HG02763 (cell line): Measurements from ENCODE around the gene CD99.
"Not testable (repeated sequence)": the region's sequence is repeated elsewhere in the genome, so short reads cannot be mapped to it uniquely, and the experiment has no call there.

Experiments
- ATAC-seq: cut with Tn5 transposase; IDR thresholded peaks from one replicate; pipeline ENCODE4 v1.9.1; 2021; ENCODE audit warnings: mild to moderate bottlenecking, moderate library complexity; ENCODE audit not compliant: unreplicated experiment

Gene CD99

GRCh38 chrX:2719774-2720447 is 28.8 kb downstream of the CD99 start:
- no peak for ATAC-seq

- no peak for ATAC-seq
These were observed 32.3 kb downstream of the CD99 start for GRCh38 chrX:2723286-2723879.

GRCh38 chrX:2727264-2727663 is 36.2 kb downstream of the CD99 start:
- not testable (repeated sequence) for ATAC-seq

- ATAC-seq: no peak
These were observed 41.0 kb downstream of the CD99 start for GRCh38 chrX:2732076-2732475.

- no peak for ATAC-seq
These were observed 41.6 kb downstream of the CD99 start for GRCh38 chrX:2732649-2733048.

GRCh38 chrX:2733286-2733685 is 42.2 kb downstream of the CD99 start:
- no peak for ATAC-seq

GRCh38 chrX:2735270-2735669 is 44.2 kb downstream of the CD99 start:
- ATAC-seq: no peak

- no peak for ATAC-seq
These were observed 49.6 kb downstream of the CD99 start for GRCh38 chrX:2740672-2741071.

GRCh38 chrX:2741386-2741785 is 50.3 kb downstream of the CD99 start:
- no peak for ATAC-seq

- ATAC-seq: not testable (repeated sequence)
These were observed 55.2 kb downstream of the CD99 start for GRCh38 chrX:2746250-2746649.

GRCh38 chrX:2748171-2748814 is 57.2 kb downstream of the CD99 start:
- ATAC-seq: no peak

GRCh38 chrX:2748815-2749188 is 57.7 kb downstream of the CD99 start:
- ATAC-seq: no peak

- no peak for ATAC-seq
These were observed 60.2 kb downstream of the CD99 start for GRCh38 chrX:2751291-2751690.

GRCh38 chrX:2751874-2752300 is 60.8 kb downstream of the CD99 start, which contains the start of gene XG:
XG (plus strand) TSS chrX:2752040; CDS start chrX:2752275, 235 bp downstream.
- not testable (repeated sequence) for ATAC-seq

GRCh38 chrX:2752441-2752840 is 61.3 kb downstream of the CD99 start:
- ATAC-seq: not testable (repeated sequence)

GRCh38 chrX:2755163-2755715 is 64.1 kb downstream of the CD99 start:
- not testable (repeated sequence) for ATAC-seq

GRCh38 chrX:2756548-2756947 is 65.5 kb downstream of the CD99 start:
- no peak for ATAC-seq

- ATAC-seq: no peak
These were observed 70.2 kb downstream of the CD99 start for GRCh38 chrX:2761246-2761645.

- ATAC-seq: not testable (repeated sequence)
These were observed 71.6 kb downstream of the CD99 start for GRCh38 chrX:2762671-2763070.

GRCh38 chrX:2764766-2765548 is 73.9 kb downstream of the CD99 start:
- ATAC-seq: not testable (repeated sequence)

- ATAC-seq: no peak
These were observed 74.4 kb downstream of the CD99 start for GRCh38 chrX:2765549-2765830.
